CD14-positive monocyte (primary cell): Measurements from ENCODE around the gene GPHN. TPM values are rescaled to one million over a fixed set of nuclear protein-coding genes. Genes with fewer than 3 reads are reported as not detected.

Experiments
- DNase-seq, 3 donors: peaks; one replicate each; pipeline ENCODE4 v3.0.0-alpha.2; 2011 to 2022
- H2AFZ ChIP-seq: 2 replicates; pipeline ENCODE4 v1.6.0; 2012; ENCODE audit warnings: mild to moderate bottlenecking, low read depth, low read length, inconsistent platforms; ENCODE audit not compliant: insufficient read depth, poor library complexity, severe bottlenecking
- H3K27ac ChIP-seq, 2 donors: 1 replicate in 1 of 2; 2 replicates in 1 of 2; pipeline ENCODE4 v1.5.1; 2012 to 2013; ENCODE audit warnings: low read length in 2 of 2, control low read depth in 1 of 2, inconsistent platforms in 1 of 2, low read depth in 1 of 2, mild to moderate bottlenecking in 1 of 2
- H3K27me3 ChIP-seq, 2 donors: one replicate each; pipeline versions ENCODE4 v1.6.0 to v1.6.1; 2011 to 2013; ENCODE audit warnings: low read length in 2 of 2; ENCODE audit not compliant: control insufficient read depth in 2 of 2, insufficient read depth in 2 of 2
- H3K36me3 ChIP-seq, 2 donors: replicated peaks in 1 of 2; 1 replicate in 1 of 2; 2 replicates in 1 of 2; pipeline versions ENCODE4 v1.5.1 to v1.6.1; 2012 to 2013; ENCODE audit warnings: low read length in 2 of 2, control low read depth in 1 of 2, inconsistent platforms in 1 of 2, mild to moderate bottlenecking in 1 of 2; ENCODE audit not compliant: insufficient read depth in 2 of 2, control insufficient read depth in 1 of 2
- H3K4me1 ChIP-seq, 2 donors: 1 replicate in 1 of 2; 2 replicates in 1 of 2; pipeline versions ENCODE4 v1.5.1 to v1.6.1; 2012 to 2013; ENCODE audit warnings: low read length in 2 of 2, control low read depth in 1 of 2, inconsistent platforms in 1 of 2, mild to moderate bottlenecking in 1 of 2, moderate library complexity in 1 of 2; ENCODE audit not compliant: insufficient read depth in 2 of 2, control insufficient read depth in 1 of 2
- H3K4me2 ChIP-seq: replicated peaks from 2 replicates; pipeline ENCODE3; 2012; ENCODE audit warnings: low read length, moderate library complexity, mild to moderate bottlenecking; ENCODE audit not compliant: poor library complexity, severe bottlenecking; ENCODE audit errors: extremely low read depth
- H3K4me3 ChIP-seq, 3 experiments: fragments of 200-600 bp in 1 of 3; sonication (generic) in 1 of 3; replicated peaks in 1 of 3; 1 replicate in 2 of 3; 2 replicates in 1 of 3; pipeline ENCODE4 v1.5.1; 2011 to 2013; ENCODE audit warnings: low read length in 3 of 3, mild to moderate bottlenecking in 3 of 3, control low read depth in 2 of 3, low read depth in 2 of 3, inconsistent platforms in 1 of 3, moderate library complexity in 1 of 3
- H3K79me2 ChIP-seq: 2 replicates; pipeline ENCODE4 v1.6.0; 2012; ENCODE audit warnings: mild to moderate bottlenecking, control low read depth, inconsistent platforms, low read length, moderate library complexity; ENCODE audit not compliant: insufficient read depth
- H3K9ac ChIP-seq: 2 replicates; pipeline ENCODE4 v1.6.0; 2017; ENCODE audit warnings: low read length, mild to moderate bottlenecking; ENCODE audit not compliant: insufficient read depth, poor library complexity, severe bottlenecking
- H3K9me3 ChIP-seq, 2 donors: replicated peaks in 1 of 2; 1 replicate in 1 of 2; 2 replicates in 1 of 2; pipeline versions ENCODE4 v1.5.1 to v1.6.1; 2012 to 2013; ENCODE audit warnings: low read length in 2 of 2, control low read depth in 1 of 2; ENCODE audit not compliant: control insufficient read depth in 1 of 2, insufficient read depth in 1 of 2
- H4K20me1 ChIP-seq: 2 replicates; pipeline ENCODE4 v1.6.0; 2012; ENCODE audit warnings: mild to moderate bottlenecking, low read length, control low read depth, moderate library complexity; ENCODE audit not compliant: insufficient read depth
- H3K27ac Mint-ChIP-seq, 7 donors: one replicate each; pipeline ENCODE4 v1.8.0; 2020; ENCODE audit warnings: mild to moderate bottlenecking in 7 of 7, mixed read lengths in 7 of 7, moderate library complexity in 6 of 7, inconsistent platforms in 2 of 7
- H3K27me3 Mint-ChIP-seq, 3 donors: one replicate each; pipeline ENCODE4 v1.8.0; 2021 to 2022; ENCODE audit warnings: low read depth in 3 of 3, mild to moderate bottlenecking in 3 of 3, mixed read lengths in 3 of 3, moderate library complexity in 3 of 3, inconsistent platforms in 1 of 3
- H3K36me3 Mint-ChIP-seq, 2 donors: one replicate each; pipeline ENCODE4 v1.8.0; 2020; ENCODE audit warnings: mixed read lengths in 2 of 2, inconsistent platforms in 1 of 2, mild to moderate bottlenecking in 1 of 2
- H3K4me1 Mint-ChIP-seq: one replicate; pipeline ENCODE4 v1.8.0; 2020; ENCODE audit warnings: mild to moderate bottlenecking, mixed read lengths
- H3K4me3 Mint-ChIP-seq, 2 donors: one replicate each; pipeline ENCODE4 v1.8.0; 2020; ENCODE audit warnings: mild to moderate bottlenecking in 2 of 2, mixed read lengths in 2 of 2, moderate library complexity in 1 of 2
- H3K9me3 Mint-ChIP-seq, 7 donors: one replicate each; pipeline ENCODE4 v1.8.0; 2020 to 2022; ENCODE audit warnings: mixed read lengths in 7 of 7, mild to moderate bottlenecking in 6 of 7, moderate library complexity in 6 of 7, inconsistent platforms in 2 of 7
- WGBS: methylation state at CpG from one replicate; pipeline ENCODE4 v1.1.5; 2013; ENCODE audit warnings: missing lambda C conversion rate; ENCODE audit not compliant: insufficient coverage; 5-methylcytosine and 5-hydroxymethylcytosine counted together
- intact Hi-C, 2 donors: fragments of 100-400 bp; cut with micrococcal nuclease; formaldehyde crosslinking; loops; one replicate each; pipeline versions ENCODE4 v1.15.0 to v1.15.1; 2023
- polyA plus RNA-seq, 3 donors: library from polyadenylated mRNA; depleted of rRNA in 1 of 3; unstranded in 2 of 3; stranded (reverse) in 1 of 3; fragments of 300-500 nt in 2 of 3; fragments of >200 nt in 1 of 3; fragmentation: Illumina TruSeq in 2 of 3; gene quantifications; 1 replicate in 2 of 3; 2 replicates in 1 of 3; pipeline ENCODE4 v1.2.3, GENCODE V29; 2012 to 2021
- TF ChIP-seq, protein P1 (sequence below): fragments of 200-600 bp; IDR thresholded peaks from one replicate; pipeline ENCODE4 v1.8.0; 2022; ENCODE audit warnings: antibody characterized with exemption, mild to moderate bottlenecking

Gene GPHN
- polyA plus RNA-seq, 3 donors = 1.9 to 3.1 (median 3.0) TPM

DNA sequence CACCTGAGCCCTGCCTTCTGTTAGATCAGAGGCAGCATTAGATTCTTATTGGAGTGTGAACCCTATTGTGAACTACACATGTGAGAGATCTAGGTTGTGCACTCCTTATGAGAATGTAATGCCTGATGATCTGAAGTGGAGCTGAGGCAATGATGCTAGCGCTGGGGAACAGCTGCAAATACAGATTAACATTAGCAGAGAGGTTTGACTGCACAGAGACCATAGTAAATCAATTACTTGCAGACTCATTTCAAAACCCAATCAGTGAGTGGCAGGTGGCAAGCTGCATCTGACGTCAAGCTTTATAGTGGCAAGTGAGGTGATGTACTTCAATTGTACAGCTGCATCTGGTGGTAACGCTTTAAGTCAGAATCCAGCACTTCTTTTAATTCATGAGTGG lies 141.6 kb downstream of the GPHN start:
- Histone ChIP-seq H3K4me3 (no peak overlapping the region), H3K4me1 (no peaks in the 10 kb centered on the region), H3K36me3 (no peaks in the 10 kb centered on the region), H3K79me2 (no peaks in the 10 kb centered on the region), H3K9ac (no peak overlapping the region), H3K4me2 (no peak overlapping the region), H3K27me3 (no peaks in the 10 kb centered on the region), H2AFZ (no peak overlapping the region), H3K9me3 (no peaks in the 10 kb centered on the region), H4K20me1 (no peaks in the 10 kb centered on the region), H3K27ac (no peak overlapping the region)
- Mint-ChIP-seq H3K27me3 (no peaks in the 10 kb centered on the region), H3K4me3 (no peak overlapping the region), H3K4me1 (no peaks in the 10 kb centered on the region), H3K36me3 (no peaks in the 10 kb centered on the region), H3K27ac (no peak overlapping the region), H3K9me3 (peaks cover 0 to 5% (median 0%) of the 10 kb centered on the region in 7 donors)
- intact Hi-C loops = no loop called here
- no CpG with 5 or more reads among the region's 3 CpGs for WGBS
- TF ChIP-seq, protein P1, sequence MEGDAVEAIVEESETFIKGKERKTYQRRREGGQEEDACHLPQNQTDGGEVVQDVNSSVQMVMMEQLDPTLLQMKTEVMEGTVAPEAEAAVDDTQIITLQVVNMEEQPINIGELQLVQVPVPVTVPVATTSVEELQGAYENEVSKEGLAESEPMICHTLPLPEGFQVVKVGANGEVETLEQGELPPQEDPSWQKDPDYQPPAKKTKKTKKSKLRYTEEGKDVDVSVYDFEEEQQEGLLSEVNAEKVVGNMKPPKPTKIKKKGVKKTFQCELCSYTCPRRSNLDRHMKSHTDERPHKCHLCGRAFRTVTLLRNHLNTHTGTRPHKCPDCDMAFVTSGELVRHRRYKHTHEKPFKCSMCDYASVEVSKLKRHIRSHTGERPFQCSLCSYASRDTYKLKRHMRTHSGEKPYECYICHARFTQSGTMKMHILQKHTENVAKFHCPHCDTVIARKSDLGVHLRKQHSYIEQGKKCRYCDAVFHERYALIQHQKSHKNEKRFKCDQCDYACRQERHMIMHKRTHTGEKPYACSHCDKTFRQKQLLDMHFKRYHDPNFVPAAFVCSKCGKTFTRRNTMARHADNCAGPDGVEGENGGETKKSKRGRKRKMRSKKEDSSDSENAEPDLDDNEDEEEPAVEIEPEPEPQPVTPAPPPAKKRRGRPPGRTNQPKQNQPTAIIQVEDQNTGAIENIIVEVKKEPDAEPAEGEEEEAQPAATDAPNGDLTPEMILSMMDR = no peak
- no peak for DNase-seq

- Histone ChIP-seq H3K4me3 (no peak overlapping the region), H3K9me3 (no peaks in the 10 kb centered on the region), H3K27ac (no peak overlapping the region), H2AFZ (no peak overlapping the region), H3K36me3 (no peaks in the 10 kb centered on the region), H3K4me1 (no peaks in the 10 kb centered on the region), H3K27me3 (no peaks in the 10 kb centered on the region), H3K4me2 (no peak overlapping the region), H3K79me2 (no peaks in the 10 kb centered on the region), H4K20me1 (no peaks in the 10 kb centered on the region), H3K9ac (no peak overlapping the region)
- H3K36me3 Mint-ChIP-seq = no peaks in the 10 kb centered on the region
- no peaks in the 10 kb centered on the region for H3K27me3 Mint-ChIP-seq
- TF ChIP-seq, protein P1 = no peak
- no peak overlapping the region for H3K4me3 Mint-ChIP-seq
- intact Hi-C loops = no loop called here
- H3K9me3 Mint-ChIP-seq = peaks cover 0 to 5% (median 0%) of the 10 kb centered on the region in 7 donors
- DNase-seq = no peak
- WGBS = 100% methylated on average over 1 of the region's 3 CpGs
- H3K4me1 Mint-ChIP-seq = no peaks in the 10 kb centered on the region
- no peak overlapping the region for H3K27ac Mint-ChIP-seq
Observed at GRCh38 chr14:66650491-66650911, 142.6 kb downstream of the GPHN start.
